Astrocyte (in vitro differentiated cells and primary cell): ENCODE measurements around the gene OR5B2.

Source experiments
- EZH2 ChIP-seq: IDR thresholded peaks from 2 replicates; pipeline ENCODE4 v1.6.1; 2012; ENCODE audit warnings: mild to moderate bottlenecking, low read length, inconsistent platforms; ENCODE audit not compliant: insufficient read depth
- TF ChIP-seq, protein P1 (sequence below): IDR thresholded peaks from 2 replicates; pipeline ENCODE4 v1.5.1; 2011; ENCODE audit warnings: low read depth, mild to moderate bottlenecking, inconsistent platforms, low read length, moderate library complexity; ENCODE audit not compliant: insufficient read depth

DNA sequence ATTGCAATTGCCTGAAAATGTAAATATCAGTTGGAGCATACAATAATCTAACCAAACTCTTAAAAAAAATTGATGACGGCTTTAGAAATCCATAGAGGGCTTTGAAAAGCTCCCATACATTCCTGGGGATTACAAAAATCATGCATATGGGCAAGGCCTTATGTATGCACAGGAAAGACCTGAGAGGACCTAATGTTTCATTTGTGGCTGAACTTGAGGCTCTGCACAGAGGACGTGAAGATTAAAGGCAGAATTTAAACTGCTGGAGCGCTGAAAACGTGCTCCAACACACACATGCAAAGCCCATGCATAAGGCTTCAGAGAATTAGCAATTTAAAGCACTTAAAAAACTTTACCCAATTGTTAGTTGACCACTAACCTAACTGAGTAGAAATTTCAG, 10.6 kb upstream of the OR5B2 start:
- TF ChIP-seq, protein P1, sequence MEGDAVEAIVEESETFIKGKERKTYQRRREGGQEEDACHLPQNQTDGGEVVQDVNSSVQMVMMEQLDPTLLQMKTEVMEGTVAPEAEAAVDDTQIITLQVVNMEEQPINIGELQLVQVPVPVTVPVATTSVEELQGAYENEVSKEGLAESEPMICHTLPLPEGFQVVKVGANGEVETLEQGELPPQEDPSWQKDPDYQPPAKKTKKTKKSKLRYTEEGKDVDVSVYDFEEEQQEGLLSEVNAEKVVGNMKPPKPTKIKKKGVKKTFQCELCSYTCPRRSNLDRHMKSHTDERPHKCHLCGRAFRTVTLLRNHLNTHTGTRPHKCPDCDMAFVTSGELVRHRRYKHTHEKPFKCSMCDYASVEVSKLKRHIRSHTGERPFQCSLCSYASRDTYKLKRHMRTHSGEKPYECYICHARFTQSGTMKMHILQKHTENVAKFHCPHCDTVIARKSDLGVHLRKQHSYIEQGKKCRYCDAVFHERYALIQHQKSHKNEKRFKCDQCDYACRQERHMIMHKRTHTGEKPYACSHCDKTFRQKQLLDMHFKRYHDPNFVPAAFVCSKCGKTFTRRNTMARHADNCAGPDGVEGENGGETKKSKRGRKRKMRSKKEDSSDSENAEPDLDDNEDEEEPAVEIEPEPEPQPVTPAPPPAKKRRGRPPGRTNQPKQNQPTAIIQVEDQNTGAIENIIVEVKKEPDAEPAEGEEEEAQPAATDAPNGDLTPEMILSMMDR, result no peak
- TF ChIP-seq EZH2, result no peak
